ENCODE results near the gene LGALS9B. TPM values are rescaled to one million over a fixed set of nuclear protein-coding genes. Genes with fewer than 3 reads are reported as not detected.
"Not testable (repeated sequence)": the region's sequence is repeated elsewhere in the genome, so short reads cannot be mapped to it uniquely, and the experiment has no call there.

LGALS9B gene
- total RNA-seq, 2 experiments from 2014 or later: not detected

GRCh38 chr17:20504388-20505066 lies 37.2 kb upstream of the LGALS9B start:
- H3K36me3 ChIP-seq (ENCODE audit: insufficient read depth, low read length); H3K9me3 Mint-ChIP-seq; H3K27ac Mint-ChIP-seq; H3K4me3 Mint-ChIP-seq; H3K27me3 Mint-ChIP-seq; intact Hi-C loops (cut with DNase I, micrococcal nuclease); H3K4me1 Mint-ChIP-seq (ENCODE audit: low read depth); DNase-seq; ATAC-seq (ENCODE audit: poor library complexity); H3K4me1 ChIP-seq (ENCODE audit: insufficient read depth, low read length); POLR2A ChIA-PET; H3K4me3 ChIP-seq (ENCODE audit: low read length); CTCF ChIA-PET; H3K27me3 ChIP-seq (ENCODE audit: control insufficient read depth in 1 of 2, insufficient read depth in 2 of 2, low read length in 2 of 2); H3K9me3 ChIP-seq (ENCODE audit: control insufficient read depth in 1 of 2, insufficient read depth in 1 of 2, low read length in 2 of 2); H3K36me3 Mint-ChIP-seq (ENCODE audit: low read depth); H3K27ac ChIP-seq (ENCODE audit: low read depth in 1 of 2, low read length in 2 of 2): not testable (repeated sequence)

- H3K9me3 Mint-ChIP-seq; H3K27me3 Mint-ChIP-seq; H3K27ac Mint-ChIP-seq; H3K4me1 ChIP-seq (ENCODE audit: insufficient read depth, low read length); CTCF ChIA-PET; POLR2A ChIA-PET; H3K36me3 Mint-ChIP-seq (ENCODE audit: low read depth); H3K36me3 ChIP-seq (ENCODE audit: insufficient read depth, low read length); H3K9me3 ChIP-seq (ENCODE audit: control insufficient read depth in 1 of 2, insufficient read depth in 1 of 2, low read length in 2 of 2); H3K27ac ChIP-seq (ENCODE audit: low read depth in 1 of 2, low read length in 2 of 2); H3K4me1 Mint-ChIP-seq (ENCODE audit: low read depth); intact Hi-C loops (cut with DNase I, micrococcal nuclease); H3K4me3 Mint-ChIP-seq; H3K27me3 ChIP-seq (ENCODE audit: control insufficient read depth in 1 of 2, insufficient read depth in 2 of 2, low read length in 2 of 2); H3K4me3 ChIP-seq (ENCODE audit: low read length); ATAC-seq (ENCODE audit: poor library complexity); DNase-seq: not testable (repeated sequence)
Measured at GRCh38 chr17:20501896-20502295, 34.6 kb upstream of the LGALS9B start.

GRCh38 chr17:20500346-20500745 lies 33.0 kb upstream of the LGALS9B start:
- H3K27ac ChIP-seq (ENCODE audit: low read depth in 1 of 2, low read length in 2 of 2); H3K4me1 Mint-ChIP-seq (ENCODE audit: low read depth); H3K36me3 Mint-ChIP-seq (ENCODE audit: low read depth); ATAC-seq (ENCODE audit: poor library complexity); H3K36me3 ChIP-seq (ENCODE audit: insufficient read depth, low read length); H3K4me3 Mint-ChIP-seq; H3K9me3 ChIP-seq (ENCODE audit: control insufficient read depth in 1 of 2, insufficient read depth in 1 of 2, low read length in 2 of 2); POLR2A ChIA-PET; DNase-seq; H3K4me1 ChIP-seq (ENCODE audit: insufficient read depth, low read length); CTCF ChIA-PET; H3K27ac Mint-ChIP-seq; intact Hi-C loops (cut with DNase I, micrococcal nuclease); H3K27me3 ChIP-seq (ENCODE audit: control insufficient read depth in 1 of 2, insufficient read depth in 2 of 2, low read length in 2 of 2); H3K4me3 ChIP-seq (ENCODE audit: low read length); H3K27me3 Mint-ChIP-seq; H3K9me3 Mint-ChIP-seq: not testable (repeated sequence)

- H3K9me3 Mint-ChIP-seq; POLR2A ChIA-PET; DNase-seq; H3K27me3 ChIP-seq (ENCODE audit: control insufficient read depth in 1 of 2, insufficient read depth in 2 of 2, low read length in 2 of 2); H3K4me3 ChIP-seq (ENCODE audit: low read length); H3K9me3 ChIP-seq (ENCODE audit: control insufficient read depth in 1 of 2, insufficient read depth in 1 of 2, low read length in 2 of 2); H3K4me1 ChIP-seq (ENCODE audit: insufficient read depth, low read length); ATAC-seq (ENCODE audit: poor library complexity); H3K27ac Mint-ChIP-seq; CTCF ChIA-PET; H3K4me1 Mint-ChIP-seq (ENCODE audit: low read depth); H3K4me3 Mint-ChIP-seq; H3K27me3 Mint-ChIP-seq; H3K27ac ChIP-seq (ENCODE audit: low read depth in 1 of 2, low read length in 2 of 2); H3K36me3 Mint-ChIP-seq (ENCODE audit: low read depth); H3K36me3 ChIP-seq (ENCODE audit: insufficient read depth, low read length); intact Hi-C loops (cut with DNase I, micrococcal nuclease): not testable (repeated sequence)
Measured at GRCh38 chr17:20495420-20495819, 28.1 kb upstream of the LGALS9B start.

GRCh38 chr17:20494735-20495134 lies 27.4 kb upstream of the LGALS9B start:
- DNase-seq; H3K4me3 ChIP-seq (ENCODE audit: low read length); H3K27ac Mint-ChIP-seq; CTCF ChIA-PET; H3K36me3 ChIP-seq (ENCODE audit: insufficient read depth, low read length); intact Hi-C loops (cut with DNase I, micrococcal nuclease); POLR2A ChIA-PET; H3K4me1 Mint-ChIP-seq (ENCODE audit: low read depth); H3K9me3 ChIP-seq (ENCODE audit: control insufficient read depth in 1 of 2, insufficient read depth in 1 of 2, low read length in 2 of 2); H3K27ac ChIP-seq (ENCODE audit: low read depth in 1 of 2, low read length in 2 of 2); ATAC-seq (ENCODE audit: poor library complexity); H3K27me3 Mint-ChIP-seq; H3K27me3 ChIP-seq (ENCODE audit: control insufficient read depth in 1 of 2, insufficient read depth in 2 of 2, low read length in 2 of 2); H3K36me3 Mint-ChIP-seq (ENCODE audit: low read depth); H3K4me1 ChIP-seq (ENCODE audit: insufficient read depth, low read length); H3K4me3 Mint-ChIP-seq; H3K9me3 Mint-ChIP-seq: not testable (repeated sequence)

GRCh38 chr17:20494147-20494546 lies 26.8 kb upstream of the LGALS9B start:
- POLR2A ChIA-PET; H3K4me1 ChIP-seq (ENCODE audit: insufficient read depth, low read length); H3K36me3 Mint-ChIP-seq (ENCODE audit: low read depth); H3K36me3 ChIP-seq (ENCODE audit: insufficient read depth, low read length); H3K9me3 Mint-ChIP-seq; H3K27me3 Mint-ChIP-seq; H3K27me3 ChIP-seq (ENCODE audit: control insufficient read depth in 1 of 2, insufficient read depth in 2 of 2, low read length in 2 of 2); H3K4me3 Mint-ChIP-seq; H3K27ac ChIP-seq (ENCODE audit: low read depth in 1 of 2, low read length in 2 of 2); H3K4me1 Mint-ChIP-seq (ENCODE audit: low read depth); H3K9me3 ChIP-seq (ENCODE audit: control insufficient read depth in 1 of 2, insufficient read depth in 1 of 2, low read length in 2 of 2); DNase-seq; H3K4me3 ChIP-seq (ENCODE audit: low read length); CTCF ChIA-PET; H3K27ac Mint-ChIP-seq; ATAC-seq (ENCODE audit: poor library complexity); intact Hi-C loops (cut with DNase I, micrococcal nuclease): not testable (repeated sequence)

GRCh38 chr17:20492971-20493370 lies 25.6 kb upstream of the LGALS9B start:
- H3K4me1 Mint-ChIP-seq (ENCODE audit: low read depth); H3K9me3 Mint-ChIP-seq; intact Hi-C loops (cut with DNase I, micrococcal nuclease); H3K27ac ChIP-seq (ENCODE audit: low read depth in 1 of 2, low read length in 2 of 2); H3K27me3 Mint-ChIP-seq; H3K27ac Mint-ChIP-seq; H3K36me3 ChIP-seq (ENCODE audit: insufficient read depth, low read length); H3K9me3 ChIP-seq (ENCODE audit: control insufficient read depth in 1 of 2, insufficient read depth in 1 of 2, low read length in 2 of 2); H3K27me3 ChIP-seq (ENCODE audit: control insufficient read depth in 1 of 2, insufficient read depth in 2 of 2, low read length in 2 of 2); H3K4me1 ChIP-seq (ENCODE audit: insufficient read depth, low read length); H3K36me3 Mint-ChIP-seq (ENCODE audit: low read depth); ATAC-seq (ENCODE audit: poor library complexity); POLR2A ChIA-PET; CTCF ChIA-PET; H3K4me3 ChIP-seq (ENCODE audit: low read length); H3K4me3 Mint-ChIP-seq; DNase-seq: not testable (repeated sequence)
